DND-41 (cell line): ENCODE results near the gene FHDC1.

Experiments
- EZH2 ChIP-seq: IDR thresholded peaks from 3 replicates; pipeline ENCODE4 v1.6.1; 2012; ENCODE audit warnings: borderline replicate concordance, low read depth, mild to moderate bottlenecking, moderate library complexity, low read length, inconsistent platforms; ENCODE audit not compliant: severe bottlenecking
- TF ChIP-seq, protein P1 (sequence below): IDR thresholded peaks from 2 replicates; pipeline ENCODE4 v1.5.1; 2012; ENCODE audit warnings: borderline replicate concordance, low read length, moderate library complexity, mild to moderate bottlenecking; ENCODE audit not compliant: poor library complexity, severe bottlenecking; ENCODE audit errors: extremely low read depth

DNA sequence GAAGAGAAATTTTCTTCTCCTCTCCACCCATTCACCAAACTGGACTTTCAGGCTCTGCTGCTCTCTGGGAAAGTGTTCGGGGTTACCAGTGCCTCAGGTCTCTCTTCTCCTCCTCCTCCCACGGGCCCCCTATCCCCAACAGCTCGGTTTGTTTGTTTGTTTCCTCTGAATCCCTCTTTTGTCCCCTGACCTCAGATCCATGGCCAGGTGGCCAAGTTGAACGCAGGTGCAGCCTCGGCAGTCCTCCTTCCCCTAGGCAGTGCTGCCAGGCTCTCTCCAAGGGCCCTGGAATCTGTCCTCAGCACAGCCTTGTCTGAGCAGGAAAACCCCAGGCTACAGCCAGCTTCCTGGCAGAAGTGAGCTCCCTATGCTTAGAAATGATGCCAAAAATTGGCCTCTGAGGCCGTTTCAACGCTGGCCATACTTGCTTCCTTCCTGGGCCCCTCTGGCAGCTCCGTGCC lies 60.0 kb downstream of the FHDC1 start:
- TF ChIP-seq, protein P1, sequence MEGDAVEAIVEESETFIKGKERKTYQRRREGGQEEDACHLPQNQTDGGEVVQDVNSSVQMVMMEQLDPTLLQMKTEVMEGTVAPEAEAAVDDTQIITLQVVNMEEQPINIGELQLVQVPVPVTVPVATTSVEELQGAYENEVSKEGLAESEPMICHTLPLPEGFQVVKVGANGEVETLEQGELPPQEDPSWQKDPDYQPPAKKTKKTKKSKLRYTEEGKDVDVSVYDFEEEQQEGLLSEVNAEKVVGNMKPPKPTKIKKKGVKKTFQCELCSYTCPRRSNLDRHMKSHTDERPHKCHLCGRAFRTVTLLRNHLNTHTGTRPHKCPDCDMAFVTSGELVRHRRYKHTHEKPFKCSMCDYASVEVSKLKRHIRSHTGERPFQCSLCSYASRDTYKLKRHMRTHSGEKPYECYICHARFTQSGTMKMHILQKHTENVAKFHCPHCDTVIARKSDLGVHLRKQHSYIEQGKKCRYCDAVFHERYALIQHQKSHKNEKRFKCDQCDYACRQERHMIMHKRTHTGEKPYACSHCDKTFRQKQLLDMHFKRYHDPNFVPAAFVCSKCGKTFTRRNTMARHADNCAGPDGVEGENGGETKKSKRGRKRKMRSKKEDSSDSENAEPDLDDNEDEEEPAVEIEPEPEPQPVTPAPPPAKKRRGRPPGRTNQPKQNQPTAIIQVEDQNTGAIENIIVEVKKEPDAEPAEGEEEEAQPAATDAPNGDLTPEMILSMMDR = no peak
- TF ChIP-seq EZH2 = no peak
